Keratinocyte (primary cell): Measurements from ENCODE around the gene KRTAP22-2.

ENCODE experiments used
- CTCF ChIP-seq, 3 experiments: IDR thresholded peaks in 1 of 3; conservative IDR thresholded peaks in 1 of 3; optimal IDR thresholded peaks in 1 of 3; 2 replicates in 2 of 3; 3 replicates in 1 of 3; pipeline versions ENCODE3 to v1.5.1; 2011; ENCODE audit warnings: low read length in 3 of 3, mild to moderate bottlenecking in 3 of 3, moderate library complexity in 2 of 3, control low read depth in 1 of 3, inconsistent platforms in 1 of 3; ENCODE audit not compliant: insufficient read depth in 2 of 3; ENCODE audit errors: extremely low read depth in 1 of 3
- EZH2 ChIP-seq: IDR thresholded peaks from one replicate; pipeline ENCODE4 v1.6.1; 2012; ENCODE audit warnings: inconsistent platforms, mild to moderate bottlenecking, low read length, moderate library complexity

- TF ChIP-seq EZH2 (no peak), CTCF (optimal IDR thresholded peaks at IDR 0.05 in 1 of 3, IDR thresholded peaks at IDR 0.05 in 1 of 3, conservative IDR thresholded peaks at IDR 0.05 in 1 of 3; ENCODE audit: extremely low read depth in 1 of 3, insufficient read depth in 2 of 3, low read length in 3 of 3) (no peak)
Observed at GRCh38 chr21:30580132-30580531, 10.1 kb downstream of the KRTAP22-2 start.
